ENCODE results near the gene ADPRM. TPM values are rescaled to one million over a fixed set of nuclear protein-coding genes. Genes with fewer than 3 reads are reported as not detected.
A peak's percentile ranks its signal among the peaks of the same experiment; 100 is the strongest.

Gene ADPRM
- total RNA-seq, 2 donors from 2014 or later: 17.6 to 20.9 TPM

DNA sequence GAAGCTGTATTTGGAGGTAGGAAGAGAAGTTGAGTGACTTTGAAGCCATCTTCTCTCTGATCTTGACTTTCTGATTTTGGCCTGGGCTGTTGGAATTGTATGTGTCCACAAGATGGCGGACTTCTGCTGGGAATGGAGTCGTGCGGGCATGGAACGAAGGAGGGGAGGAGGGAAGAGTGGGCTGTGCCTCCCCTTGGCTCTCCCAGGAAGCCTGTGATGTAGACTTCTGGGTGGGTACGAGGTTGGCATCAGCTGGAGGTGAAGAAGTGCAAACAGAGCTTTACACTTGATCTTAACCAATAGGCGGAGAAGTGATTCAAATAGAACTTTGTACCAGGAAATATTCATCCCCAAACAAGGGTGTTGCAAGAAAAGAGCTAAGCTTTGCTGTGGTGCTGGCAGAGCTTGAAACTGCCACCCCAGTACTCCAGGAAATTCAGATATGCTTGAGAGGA is 39.8 kb downstream of the ADPRM start:
- Mint-ChIP-seq H3K27ac (no peak overlapping the region), H3K27me3 (peaks cover 29% of the 10 kb centered on the region), H3K4me3 (peak overlapping the region; percentile 67), H3K36me3 (ENCODE audit: low read depth) (peaks cover 6% of the 10 kb centered on the region), H3K4me1 (peaks cover 12% of the 10 kb centered on the region)
- peak; percentile 52 for ATAC-seq
- no peaks in the 10 kb centered on the region for H3K9me3 ChIP-seq (ENCODE audit: control insufficient read depth, low read length, poor library complexity, severe bottlenecking)
- peak in 1 of 3 donors; percentile 10 for DNase-seq

DNA sequence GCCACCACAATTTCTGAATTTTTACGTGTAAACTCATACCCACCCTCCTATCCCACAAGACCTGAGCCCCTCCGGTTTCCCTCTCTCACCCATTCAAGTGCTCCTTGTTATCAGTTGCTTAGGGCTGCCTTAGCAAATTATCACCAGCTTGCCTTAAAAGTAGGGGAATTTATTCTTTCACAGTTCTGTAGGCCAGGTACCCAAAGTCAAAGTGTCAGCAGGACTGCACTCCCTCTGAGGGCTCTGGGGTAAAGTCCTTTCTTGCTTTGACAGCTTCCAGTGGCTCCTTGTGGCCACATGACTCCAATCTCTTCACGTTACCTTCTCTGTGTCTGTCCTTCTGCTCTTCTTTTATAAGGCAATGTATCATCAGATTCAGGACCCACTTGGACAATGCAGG is 40.3 kb downstream of the ADPRM start:
- Mint-ChIP-seq H3K4me1 (peaks cover 15% of the 10 kb centered on the region), H3K36me3 (ENCODE audit: low read depth) (peaks cover 8% of the 10 kb centered on the region), H3K4me3 (no peak overlapping the region), H3K27ac (no peak overlapping the region), H3K27me3 (peaks cover 33% of the 10 kb centered on the region)
- H3K9me3 ChIP-seq (ENCODE audit: control insufficient read depth, low read length, poor library complexity, severe bottlenecking): no peaks in the 10 kb centered on the region
- ATAC-seq: no peak
- no peak for DNase-seq

DNA sequence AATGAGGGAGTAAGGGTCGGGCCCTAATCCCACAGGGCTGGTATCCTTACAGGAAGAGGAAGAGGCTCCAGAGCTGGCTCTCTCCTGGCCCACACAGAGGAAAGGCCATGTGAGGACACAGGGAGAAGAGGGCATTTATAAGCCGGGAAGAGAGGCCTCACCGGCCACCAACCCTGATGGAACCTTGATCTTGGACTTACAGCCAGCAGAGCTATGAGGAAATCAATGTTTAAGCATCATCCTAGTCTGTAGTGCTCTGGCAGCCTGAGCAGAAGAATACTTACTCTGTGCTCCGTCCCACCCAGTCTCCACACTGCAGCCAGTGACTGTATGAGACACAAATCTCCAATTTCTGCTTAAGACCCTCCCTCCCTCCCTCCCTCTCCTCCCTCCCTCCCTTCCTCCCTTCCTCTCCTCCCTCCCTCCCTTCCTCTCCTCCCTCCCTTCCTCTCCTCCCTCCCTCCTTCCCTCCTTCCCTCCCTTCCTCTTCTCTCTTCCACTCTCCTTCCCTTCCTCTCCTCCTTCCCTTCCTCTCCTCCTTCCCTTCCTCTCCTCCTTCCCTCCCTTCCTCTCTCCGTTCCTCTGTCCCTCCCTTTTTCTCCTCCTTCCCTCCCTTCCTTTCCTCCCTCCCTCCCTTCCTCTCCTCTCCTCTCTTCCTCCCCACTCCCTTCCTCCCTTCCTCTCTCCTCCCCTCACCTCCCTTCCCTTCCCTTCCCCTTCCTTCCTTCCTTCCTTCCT is 41.3 kb downstream of the ADPRM start:
- DNase-seq (no peak), ATAC-seq (no peak)
- no peaks in the 10 kb centered on the region for H3K9me3 ChIP-seq (ENCODE audit: control insufficient read depth, low read length, poor library complexity, severe bottlenecking)
- H3K27ac Mint-ChIP-seq: no peak overlapping the region
- H3K36me3 Mint-ChIP-seq (ENCODE audit: low read depth): peaks cover 8% of the 10 kb centered on the region
- H3K27me3 Mint-ChIP-seq: peaks cover 29% of the 10 kb centered on the region
- H3K4me3 Mint-ChIP-seq: no peak overlapping the region
- peaks cover 15% of the 10 kb centered on the region for H3K4me1 Mint-ChIP-seq

DNA sequence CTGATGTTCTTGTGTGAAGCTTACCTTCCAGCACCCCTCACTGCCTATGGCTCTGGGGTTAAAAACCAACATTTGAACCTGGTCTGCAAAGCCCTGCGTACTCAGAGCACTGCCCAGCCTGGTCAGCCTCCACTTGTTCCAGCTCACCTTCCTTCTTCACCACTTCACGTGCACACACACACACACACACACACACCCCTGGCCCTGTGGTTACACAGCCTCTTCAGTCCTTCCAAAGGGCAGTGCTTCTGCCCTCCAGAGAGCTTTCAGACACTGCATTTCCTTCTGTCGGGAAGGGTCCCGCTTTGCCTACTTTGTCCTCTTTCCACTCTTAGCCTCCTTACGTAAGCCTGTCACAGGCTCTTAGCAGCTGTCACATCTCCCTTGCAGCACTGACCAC is 42.0 kb downstream of the ADPRM start:
- DNase-seq (no peak), ATAC-seq (no peak)
- Mint-ChIP-seq H3K27me3 (peaks cover 27% of the 10 kb centered on the region), H3K36me3 (ENCODE audit: low read depth) (peaks cover 8% of the 10 kb centered on the region), H3K4me1 (peaks cover 18% of the 10 kb centered on the region), H3K4me3 (no peak overlapping the region), H3K27ac (peak overlapping the region; percentile 24)
- H3K9me3 ChIP-seq (ENCODE audit: control insufficient read depth, low read length, poor library complexity, severe bottlenecking): no peaks in the 10 kb centered on the region

DNA sequence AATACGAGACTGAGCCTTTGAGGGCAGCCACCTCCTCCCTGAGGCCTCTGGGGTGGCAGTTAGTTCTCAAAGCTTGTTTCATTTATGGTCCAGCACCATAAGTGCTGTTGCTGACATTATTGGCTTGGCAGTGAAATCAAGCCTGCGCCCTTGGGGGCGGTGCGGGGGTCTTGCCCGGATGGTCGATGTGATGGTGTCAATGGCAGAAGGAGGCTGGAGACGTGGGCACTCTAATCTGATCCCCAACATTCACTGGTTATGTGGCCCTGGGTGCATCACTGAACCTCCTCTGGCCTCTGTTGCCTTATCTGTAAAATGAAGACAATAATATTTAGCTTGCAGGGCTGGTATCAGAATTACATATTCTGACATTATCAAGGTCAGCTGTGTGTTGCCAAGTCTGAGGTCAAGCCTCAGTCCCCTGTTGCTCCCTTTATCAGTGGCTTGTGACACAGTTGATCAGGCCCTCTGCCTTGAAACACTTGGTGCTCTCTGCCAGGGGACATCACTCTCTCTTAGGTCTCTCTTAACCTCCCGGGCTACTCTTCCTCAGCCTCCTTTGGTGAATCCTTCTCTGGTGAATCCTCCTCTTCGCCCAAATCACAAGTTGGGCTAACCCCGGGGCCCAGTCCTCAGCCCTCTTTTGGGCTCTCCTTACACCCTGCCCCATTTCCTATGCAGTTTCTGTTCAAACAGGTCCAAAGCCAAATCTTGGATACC is 44.2 kb downstream of the ADPRM start:
- H3K27ac Mint-ChIP-seq: peak overlapping the region; percentile 8
- peaks cover 17% of the 10 kb centered on the region for H3K27me3 Mint-ChIP-seq
- no peaks in the 10 kb centered on the region for H3K9me3 ChIP-seq (ENCODE audit: control insufficient read depth, low read length, poor library complexity, severe bottlenecking)
- no peak for ATAC-seq
- DNase-seq: no peak
- H3K4me3 Mint-ChIP-seq: no peak overlapping the region
- peaks cover 23% of the 10 kb centered on the region for H3K4me1 Mint-ChIP-seq
- peaks cover 6% of the 10 kb centered on the region for H3K36me3 Mint-ChIP-seq (ENCODE audit: low read depth)

DNA sequence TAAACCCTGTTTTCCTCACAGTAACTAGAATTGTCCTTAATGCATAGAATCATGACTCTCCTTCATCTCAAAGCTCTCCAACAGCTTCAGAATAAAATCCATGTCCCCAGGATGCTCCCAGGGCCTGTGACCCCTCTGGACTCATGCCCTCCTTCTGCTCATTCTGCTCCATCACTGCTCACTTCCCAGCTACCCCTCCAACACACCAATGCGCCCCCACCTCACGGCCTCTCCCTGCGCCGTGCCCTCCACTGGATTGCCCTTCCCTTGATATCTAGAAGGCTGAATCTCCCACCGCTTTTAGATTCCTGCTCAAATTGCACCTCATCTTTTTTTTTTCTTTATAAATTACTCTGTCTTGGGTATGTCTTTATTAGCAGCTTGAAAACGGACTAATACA is 45.0 kb downstream of the ADPRM start:
- peaks cover 15% of the 10 kb centered on the region for H3K27me3 Mint-ChIP-seq
- H3K27ac Mint-ChIP-seq: peak overlapping the region; percentile 8
- H3K36me3 Mint-ChIP-seq (ENCODE audit: low read depth): peaks cover 6% of the 10 kb centered on the region
- H3K4me3 Mint-ChIP-seq: no peak overlapping the region
- ATAC-seq (no peak), DNase-seq (no peak)
- no peaks in the 10 kb centered on the region for H3K9me3 ChIP-seq (ENCODE audit: control insufficient read depth, low read length, poor library complexity, severe bottlenecking)
- peaks cover 19% of the 10 kb centered on the region for H3K4me1 Mint-ChIP-seq

DNA sequence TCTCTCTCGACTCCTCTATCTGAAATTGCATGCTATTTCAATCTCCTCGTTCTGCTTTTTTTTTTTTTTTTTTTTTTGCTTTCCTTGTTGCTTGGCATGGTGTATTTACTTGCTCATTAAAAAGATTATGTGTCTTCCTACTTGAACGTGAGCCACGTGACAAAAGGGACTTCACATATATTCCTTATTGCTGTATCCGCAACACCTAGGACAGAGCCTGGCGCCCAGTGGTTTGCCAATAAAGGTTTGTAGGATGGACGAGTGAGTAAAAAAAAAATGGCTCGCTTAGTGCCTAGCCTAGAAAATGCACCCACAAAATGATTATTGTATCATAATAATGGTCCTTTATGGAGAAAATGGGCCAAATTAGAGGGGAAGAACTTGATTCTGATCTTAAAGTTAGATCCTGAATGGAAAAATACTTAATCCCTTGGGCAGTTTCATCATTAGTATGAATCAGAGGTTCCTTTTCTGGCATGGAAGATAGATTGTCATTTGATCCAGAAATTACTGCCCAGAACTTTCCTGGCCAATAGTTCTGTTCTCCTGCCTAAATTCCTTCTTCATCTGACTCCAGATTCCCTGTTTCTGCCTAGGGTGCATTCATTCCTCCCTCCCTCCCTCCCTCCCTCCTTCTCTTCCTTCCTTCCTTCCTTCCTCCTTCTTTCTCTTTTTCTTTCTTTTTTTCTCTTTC is 46.1 kb downstream of the ADPRM start:
- Mint-ChIP-seq H3K36me3 (ENCODE audit: low read depth) (peaks cover 6% of the 10 kb centered on the region), H3K27ac (no peak overlapping the region), H3K4me3 (no peak overlapping the region), H3K4me1 (peaks cover 17% of the 10 kb centered on the region), H3K27me3 (peaks cover 22% of the 10 kb centered on the region)
- ATAC-seq (no peak), DNase-seq (no peak)
- H3K9me3 ChIP-seq (ENCODE audit: control insufficient read depth, low read length, poor library complexity, severe bottlenecking): no peaks in the 10 kb centered on the region

DNA sequence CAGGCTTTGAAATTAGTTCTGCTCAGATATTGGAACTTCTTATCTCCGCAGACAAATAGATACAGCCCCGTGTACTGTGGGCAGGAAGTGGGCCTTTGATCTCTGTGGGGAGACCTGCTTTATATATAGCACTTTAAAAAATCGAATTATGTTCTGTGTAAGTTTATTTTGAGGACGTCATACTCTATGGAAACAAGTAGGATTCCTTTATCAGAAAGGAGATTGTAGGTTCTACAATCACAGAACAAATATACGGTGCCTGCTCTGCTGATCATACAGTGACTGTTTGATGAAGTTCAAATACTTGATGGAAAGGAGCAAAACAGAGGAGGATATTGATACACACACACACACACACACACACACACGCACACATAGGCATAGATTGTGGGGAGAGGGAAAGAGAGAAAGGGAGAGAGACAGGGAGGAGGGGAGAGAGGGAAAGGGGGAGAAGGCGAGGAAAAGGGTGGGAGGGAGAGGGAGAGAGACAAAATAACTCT is 47.2 kb downstream of the ADPRM start:
- H3K9me3 ChIP-seq (ENCODE audit: control insufficient read depth, low read length, poor library complexity, severe bottlenecking): no peaks in the 10 kb centered on the region
- peaks cover 24% of the 10 kb centered on the region for H3K27me3 Mint-ChIP-seq
- ATAC-seq: peak; percentile 83
- peaks cover 8% of the 10 kb centered on the region for H3K36me3 Mint-ChIP-seq (ENCODE audit: low read depth)
- peak overlapping the region; percentile 9 for H3K27ac Mint-ChIP-seq
- no peak for DNase-seq
- peaks cover 14% of the 10 kb centered on the region for H3K4me1 Mint-ChIP-seq
- peak overlapping the region; percentile 67 for H3K4me3 Mint-ChIP-seq

DNA sequence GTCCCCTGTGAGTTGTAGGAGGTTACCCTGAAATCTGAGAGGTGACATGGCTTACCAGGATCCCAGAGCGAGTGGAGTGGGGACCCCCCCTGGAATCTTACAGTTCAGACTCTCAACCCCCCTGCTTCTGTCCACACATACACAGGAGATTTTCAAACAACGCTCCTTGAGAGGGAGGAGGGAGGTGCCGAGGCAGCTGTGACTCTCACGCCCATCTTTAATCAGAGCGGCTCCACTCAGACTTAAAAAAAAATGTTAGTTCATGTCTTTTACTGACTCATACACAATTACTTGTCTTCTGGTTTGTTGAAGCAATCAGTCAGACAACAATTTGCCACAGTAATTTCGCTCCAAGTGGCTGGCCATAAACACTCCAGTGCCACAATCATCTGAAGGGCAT is 47.8 kb downstream of the ADPRM start:
- no peak for DNase-seq
- ATAC-seq: no peak
- peaks cover 8% of the 10 kb centered on the region for H3K36me3 Mint-ChIP-seq (ENCODE audit: low read depth)
- H3K9me3 ChIP-seq (ENCODE audit: control insufficient read depth, low read length, poor library complexity, severe bottlenecking): no peaks in the 10 kb centered on the region
- H3K27ac Mint-ChIP-seq: no peak overlapping the region
- no peak overlapping the region for H3K4me3 Mint-ChIP-seq
- H3K4me1 Mint-ChIP-seq: peaks cover 13% of the 10 kb centered on the region
- H3K27me3 Mint-ChIP-seq: peaks cover 23% of the 10 kb centered on the region

DNA sequence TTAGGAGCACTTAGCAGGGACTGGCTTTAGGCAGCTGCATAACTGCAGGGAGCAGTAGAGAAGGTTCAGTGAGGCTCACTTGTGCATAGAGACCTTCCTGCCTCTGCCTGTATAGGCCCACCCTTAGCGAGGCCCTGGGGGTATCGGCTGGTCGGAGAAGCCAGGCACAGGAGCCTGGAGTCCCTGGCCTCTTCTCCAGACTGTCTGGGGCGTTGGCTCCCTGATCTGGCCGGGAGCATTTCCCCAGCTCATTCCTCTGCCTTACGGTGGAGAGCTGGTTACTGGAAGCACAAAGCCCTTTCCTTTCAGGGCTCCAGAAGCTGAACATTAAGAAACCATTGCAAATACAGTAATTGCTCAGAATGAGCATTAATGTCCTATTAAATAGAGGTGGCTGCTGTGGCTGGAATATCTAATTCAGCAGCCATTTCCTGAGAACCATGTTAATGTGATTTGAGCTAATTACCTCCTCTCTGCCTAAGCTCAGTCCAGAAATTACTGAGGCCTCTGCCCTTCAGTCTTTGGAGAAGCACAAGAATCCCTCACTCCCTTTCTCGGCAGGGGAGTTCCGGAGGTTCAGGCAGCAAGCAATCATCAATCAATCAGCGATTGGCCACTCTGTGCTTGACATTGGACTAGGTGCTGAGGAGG is 51.3 kb downstream of the ADPRM start:
- ATAC-seq: no peak
- Mint-ChIP-seq H3K4me3 (no peak overlapping the region), H3K27ac (peak overlapping the region; percentile 32), H3K4me1 (peaks cover 8% of the 10 kb centered on the region), H3K36me3 (ENCODE audit: low read depth) (peaks cover 4% of the 10 kb centered on the region), H3K27me3 (peaks cover 22% of the 10 kb centered on the region)
- H3K9me3 ChIP-seq (ENCODE audit: control insufficient read depth, low read length, poor library complexity, severe bottlenecking): no peaks in the 10 kb centered on the region
- no peak for DNase-seq

DNA sequence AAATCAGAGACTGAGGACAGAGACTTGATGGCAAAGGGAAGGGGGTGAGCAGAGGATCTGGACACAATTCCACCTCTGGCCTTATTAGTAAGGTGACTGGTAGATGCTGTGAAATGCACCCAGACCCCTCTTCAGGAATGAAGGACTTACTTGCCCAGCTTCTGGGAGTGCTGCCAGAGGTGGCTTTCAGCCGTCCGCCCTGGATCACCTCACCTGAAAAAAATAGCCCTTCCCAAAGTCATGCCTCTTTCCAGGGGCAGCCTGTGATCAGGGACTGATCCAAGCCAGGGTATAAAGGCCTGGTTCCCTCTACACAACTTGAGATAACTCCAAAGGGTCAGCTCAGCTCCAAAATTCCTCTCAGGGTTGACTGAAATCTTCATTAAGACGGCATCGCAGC is 52.8 kb downstream of the ADPRM start:
- Mint-ChIP-seq H3K27me3 (peaks cover 22% of the 10 kb centered on the region), H3K27ac (no peak overlapping the region), H3K4me3 (no peak overlapping the region), H3K36me3 (ENCODE audit: low read depth) (peaks cover 2% of the 10 kb centered on the region), H3K4me1 (no peaks in the 10 kb centered on the region)
- no peak for DNase-seq
- H3K9me3 ChIP-seq (ENCODE audit: control insufficient read depth, low read length, poor library complexity, severe bottlenecking): no peaks in the 10 kb centered on the region
- ATAC-seq: no peak

DNA sequence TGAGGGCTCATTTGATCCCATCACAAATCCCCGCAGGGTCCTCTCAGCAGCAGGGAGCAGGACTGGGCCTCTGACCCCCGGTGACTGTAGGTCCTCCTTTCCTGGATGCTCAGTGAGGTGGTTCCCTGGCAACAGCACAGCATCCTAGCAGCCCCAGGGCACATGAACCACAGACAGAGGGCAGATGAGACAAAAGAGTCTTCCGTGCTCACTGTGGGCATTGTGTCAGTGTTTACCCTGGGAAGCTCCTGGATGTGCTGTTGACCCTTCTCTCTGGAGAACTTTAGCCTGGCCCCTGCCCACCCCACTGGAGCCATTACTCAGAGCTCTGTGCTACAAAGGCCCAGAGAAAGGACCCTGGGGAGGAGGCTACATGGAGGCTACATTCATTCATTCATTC is 54.2 kb downstream of the ADPRM start:
- Mint-ChIP-seq H3K27me3 (peaks cover 22% of the 10 kb centered on the region), H3K27ac (no peak overlapping the region), H3K4me1 (peaks cover 2% of the 10 kb centered on the region), H3K36me3 (ENCODE audit: low read depth) (peaks cover 2% of the 10 kb centered on the region), H3K4me3 (no peak overlapping the region)
- ATAC-seq: no peak
- no peak for DNase-seq
- no peaks in the 10 kb centered on the region for H3K9me3 ChIP-seq (ENCODE audit: control insufficient read depth, low read length, poor library complexity, severe bottlenecking)

DNA sequence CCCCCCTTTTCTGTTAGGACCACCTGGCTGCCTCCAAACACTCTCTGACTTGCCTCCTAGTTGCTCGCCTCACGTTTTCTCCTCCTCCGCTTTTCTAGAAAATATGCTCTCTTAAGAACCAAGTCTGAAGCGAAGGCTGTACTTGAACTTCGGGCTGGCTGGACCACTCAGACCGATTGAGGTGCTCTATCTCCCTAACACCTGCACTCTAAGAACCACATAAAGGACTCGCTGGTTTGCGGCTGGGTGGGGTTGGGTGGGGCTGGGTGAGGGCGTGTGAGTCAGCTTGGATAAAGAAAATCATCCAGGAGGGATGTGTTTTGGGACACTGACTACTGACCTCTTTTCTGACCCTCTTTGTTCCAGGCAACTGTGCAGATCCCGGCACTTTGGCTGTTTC is 55.3 kb downstream of the ADPRM start:
- peaks cover 2% of the 10 kb centered on the region for H3K36me3 Mint-ChIP-seq (ENCODE audit: low read depth)
- ATAC-seq (no peak), DNase-seq (no peak)
- H3K4me3 Mint-ChIP-seq: no peak overlapping the region
- H3K4me1 Mint-ChIP-seq: peaks cover 2% of the 10 kb centered on the region
- H3K27me3 Mint-ChIP-seq: peaks cover 16% of the 10 kb centered on the region
- H3K9me3 ChIP-seq (ENCODE audit: control insufficient read depth, low read length, poor library complexity, severe bottlenecking): no peaks in the 10 kb centered on the region
- H3K27ac Mint-ChIP-seq: no peak overlapping the region
